GM18526 (cell line): ENCODE data around the gene SPATA16.

Experiments
- POLR2A ChIP-seq: IDR thresholded peaks from 3 replicates; pipeline ENCODE4 v1.6.1; 2011; ENCODE audit not compliant: insufficient read length; ENCODE audit errors: extremely low read depth

SPATA16 gene

DNA sequence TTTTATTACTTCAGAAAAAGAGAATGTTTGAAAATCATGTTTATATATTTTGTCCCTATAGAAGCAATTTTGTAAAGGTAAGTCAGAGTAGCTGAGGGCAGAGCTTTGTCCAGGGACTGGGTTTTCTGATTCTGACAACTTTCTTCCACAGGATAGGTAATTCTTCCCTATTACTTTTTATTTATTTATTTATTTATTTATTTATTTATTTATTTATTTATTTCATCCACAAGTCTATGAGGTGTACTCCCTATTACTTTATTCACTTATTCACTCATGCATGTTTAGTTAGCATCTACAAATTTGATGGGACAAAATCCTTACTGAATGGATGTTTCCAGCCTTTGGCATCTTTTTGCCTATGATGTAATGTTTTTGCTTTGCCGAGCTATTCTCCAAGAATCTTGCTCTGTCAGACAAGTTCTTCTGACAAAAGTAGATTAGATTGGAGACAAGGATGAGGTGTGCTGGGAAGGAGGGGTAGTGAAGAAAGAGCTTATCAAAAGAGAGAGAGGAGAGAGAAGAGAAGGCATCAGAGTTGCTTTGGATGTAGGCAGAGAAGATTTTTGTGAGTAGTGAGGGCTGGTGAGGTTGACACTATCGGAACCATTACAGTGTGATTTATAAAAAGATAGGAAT, 119.4 kb downstream of the SPATA16 start:
- no peak for TF ChIP-seq POLR2A

DNA sequence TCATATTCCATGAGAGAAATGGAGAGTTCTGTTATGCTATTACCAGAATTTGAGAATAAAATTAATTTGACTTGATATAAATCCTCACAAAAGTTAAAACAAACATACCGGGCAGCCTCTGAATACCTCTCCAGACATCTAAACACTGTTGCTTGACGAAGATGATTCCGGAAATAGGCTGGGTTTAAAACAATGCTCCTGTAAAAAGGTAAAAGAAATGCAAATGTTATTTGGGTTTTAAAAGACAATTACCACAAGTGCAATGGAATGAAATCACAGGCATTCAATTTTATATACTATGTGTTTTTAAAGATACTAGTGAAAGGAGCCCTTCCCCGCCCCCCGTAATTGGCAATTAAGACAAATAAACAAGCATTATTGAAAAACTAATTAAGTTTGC, 121.7 kb downstream of the SPATA16 start:
- TF ChIP-seq POLR2A, result no peak

DNA sequence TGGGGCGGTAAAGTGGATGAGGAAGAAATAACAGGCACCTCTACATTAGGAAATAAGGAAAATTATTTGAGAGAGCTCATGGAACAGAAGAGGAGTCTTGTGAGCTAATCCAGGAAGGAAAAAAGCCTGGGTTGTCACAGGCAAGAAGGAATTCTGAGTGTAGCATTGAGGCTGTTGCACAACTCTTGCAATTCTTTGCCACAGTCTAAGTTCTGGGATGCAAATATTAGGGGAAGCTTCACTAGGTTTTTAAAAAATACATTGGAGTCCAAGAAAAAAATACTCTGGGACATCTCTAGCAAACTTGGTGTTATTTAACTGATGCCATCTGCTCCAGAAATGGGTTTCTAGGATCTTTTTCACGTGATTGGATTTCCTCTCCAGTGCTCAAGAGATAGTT, 122.3 kb downstream of the SPATA16 start:
- TF ChIP-seq POLR2A, result no peak

DNA sequence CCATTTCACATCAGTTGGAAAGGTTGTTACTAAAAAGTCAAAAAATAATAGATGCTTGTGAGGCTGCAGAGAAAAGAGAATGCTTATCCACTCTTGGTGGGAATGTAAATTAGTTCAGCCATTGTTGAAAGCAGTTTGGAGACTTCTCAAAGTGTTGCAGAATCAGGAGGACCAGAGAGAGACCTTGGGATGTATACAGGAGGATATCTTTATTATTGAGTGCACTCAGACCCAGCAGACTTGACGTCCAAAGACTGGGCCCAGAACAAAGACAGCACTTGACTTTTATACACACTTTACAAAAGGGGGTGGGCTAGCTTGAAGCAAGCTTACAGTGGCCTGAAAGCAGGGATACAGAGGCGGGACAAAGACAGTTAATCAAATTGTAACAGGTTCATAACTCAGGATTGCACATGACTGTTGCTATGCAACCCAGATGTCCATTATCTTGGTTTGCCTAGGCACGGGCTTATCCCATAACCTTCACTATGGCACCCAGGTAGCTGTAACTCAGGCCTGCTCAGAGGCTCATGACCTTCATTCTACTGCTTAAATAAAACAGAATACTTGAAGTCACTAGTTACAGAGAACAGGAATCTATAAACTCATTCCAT, 127.7 kb downstream of the SPATA16 start:
- TF ChIP-seq POLR2A, result no peak

DNA sequence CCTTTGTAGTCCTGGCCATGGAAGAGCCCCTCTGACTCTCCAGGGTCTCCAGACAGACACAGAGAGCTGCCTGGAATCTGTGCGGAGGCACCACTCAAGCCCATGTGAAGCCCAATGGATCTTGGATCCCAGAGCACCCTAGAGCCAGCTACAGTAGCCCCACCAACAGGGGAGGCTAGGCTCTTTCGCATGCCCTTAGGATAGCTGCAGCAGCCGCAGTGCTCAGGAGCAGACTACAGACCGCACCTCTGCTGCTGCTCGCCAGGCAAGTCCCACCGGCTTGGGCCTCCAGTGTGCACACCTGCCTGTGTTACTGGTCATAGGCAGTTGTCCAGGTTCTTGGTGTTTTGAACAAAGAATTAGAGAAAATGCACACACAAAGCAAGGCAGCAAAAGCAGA, 131.6 kb downstream of the SPATA16 start:
- TF ChIP-seq POLR2A, result no peak

DNA sequence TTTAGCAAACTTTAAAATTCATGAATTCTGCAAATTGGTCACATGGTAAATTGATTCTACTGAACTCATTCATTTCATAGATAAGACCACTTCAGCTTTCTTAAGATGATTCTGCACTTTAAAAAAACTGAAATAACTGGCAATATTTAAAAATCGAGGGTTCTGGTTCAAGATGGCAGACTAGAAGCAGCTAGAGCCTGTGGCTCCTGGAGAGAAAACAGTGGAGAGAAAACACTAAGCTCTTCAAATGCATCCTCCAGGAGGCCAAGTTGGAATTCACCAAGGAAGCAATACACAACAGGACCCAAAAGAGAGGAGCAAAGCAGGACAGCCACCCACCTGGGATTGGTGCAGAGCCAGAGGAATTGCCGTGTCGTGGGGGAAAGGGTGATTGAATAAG, 132.1 kb downstream of the SPATA16 start:
- no peak for TF ChIP-seq POLR2A

DNA sequence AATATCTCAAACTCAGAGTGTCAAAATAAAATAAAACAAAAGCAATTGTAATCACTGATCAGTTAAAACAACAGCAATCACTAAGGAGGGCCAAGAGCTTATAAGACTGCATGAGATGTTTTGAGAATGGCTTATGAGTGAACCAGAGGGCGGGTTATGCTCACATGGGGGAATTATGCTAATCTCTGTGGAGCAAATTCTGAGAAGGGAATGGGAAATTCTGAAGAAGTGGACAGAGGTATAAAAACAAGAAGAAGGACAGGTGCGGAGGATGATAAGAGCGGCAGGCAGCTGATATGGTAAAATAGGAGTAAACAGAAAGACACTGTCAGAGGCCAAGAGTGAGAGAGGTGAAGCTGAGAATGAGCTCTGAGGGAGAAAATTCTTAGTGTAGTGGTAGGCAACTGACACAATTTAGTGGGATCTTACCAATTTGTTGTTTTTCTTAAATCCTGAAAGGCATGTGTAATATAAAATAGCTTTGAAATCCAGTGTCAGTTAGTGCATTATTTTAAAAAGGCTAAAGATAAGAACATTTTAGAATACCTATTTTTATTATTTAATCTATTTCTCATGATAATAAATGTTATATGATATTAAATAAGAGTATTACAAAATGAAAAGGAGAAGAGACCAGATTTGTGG, 133.8 kb downstream of the SPATA16 start:
- no peak for TF ChIP-seq POLR2A

DNA sequence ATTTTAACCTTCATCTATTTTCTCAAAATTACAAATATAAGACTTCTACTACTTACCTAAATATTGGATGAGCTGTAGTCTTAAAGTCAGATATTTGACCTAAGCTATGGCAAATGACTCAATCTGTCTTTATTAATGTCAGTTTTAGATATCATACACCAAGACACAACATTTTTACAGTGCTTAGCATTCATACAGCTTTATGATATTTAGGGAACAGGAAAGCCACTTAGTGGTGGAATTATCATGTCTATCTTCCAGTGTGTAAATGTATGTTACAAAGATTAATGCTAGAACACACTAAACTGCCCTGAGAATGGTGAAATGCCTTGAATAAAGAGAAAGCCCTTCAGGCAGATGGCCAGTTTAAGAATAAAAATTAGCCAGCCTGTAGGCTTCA, 135.0 kb downstream of the SPATA16 start:
- no peak for TF ChIP-seq POLR2A

DNA sequence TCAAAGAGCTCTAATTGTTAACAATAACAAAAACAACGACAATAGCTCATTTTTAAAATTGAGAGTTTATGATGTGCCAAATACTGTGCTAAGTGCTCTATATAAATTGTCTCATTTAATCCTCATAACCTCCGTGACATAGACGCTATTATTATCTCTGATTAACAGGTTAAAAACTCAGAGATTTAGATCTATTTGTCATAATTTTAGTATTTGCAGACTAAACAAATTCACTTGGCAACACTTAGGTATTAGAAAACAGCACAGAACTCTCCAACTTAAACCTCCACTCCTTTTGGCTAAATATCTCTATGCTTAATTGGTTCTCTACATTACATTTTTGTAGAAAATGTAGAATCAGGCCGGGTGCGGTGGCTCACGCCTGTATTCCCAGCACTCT, 136.4 kb downstream of the SPATA16 start:
- no peak for TF ChIP-seq POLR2A

DNA sequence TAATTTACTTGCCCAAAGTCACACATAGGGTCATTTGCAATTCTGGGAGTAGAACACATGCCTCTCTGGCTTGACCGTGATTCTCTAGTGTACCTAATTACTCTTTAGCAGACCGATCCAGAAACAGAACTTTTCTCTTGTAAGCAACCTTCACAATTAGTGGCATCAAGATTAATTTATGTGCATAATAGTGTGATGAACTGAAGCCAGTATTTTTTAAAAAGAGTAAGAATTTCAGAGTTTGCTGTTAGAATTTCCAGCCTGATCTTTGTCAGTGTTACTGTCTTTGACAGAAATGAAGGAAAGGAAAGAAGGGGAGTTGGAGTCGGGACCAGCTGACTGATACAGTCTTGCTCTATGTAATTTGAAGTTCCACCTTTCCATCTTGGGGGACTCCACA, 137.1 kb downstream of the SPATA16 start:
- TF ChIP-seq POLR2A, result no peak

DNA sequence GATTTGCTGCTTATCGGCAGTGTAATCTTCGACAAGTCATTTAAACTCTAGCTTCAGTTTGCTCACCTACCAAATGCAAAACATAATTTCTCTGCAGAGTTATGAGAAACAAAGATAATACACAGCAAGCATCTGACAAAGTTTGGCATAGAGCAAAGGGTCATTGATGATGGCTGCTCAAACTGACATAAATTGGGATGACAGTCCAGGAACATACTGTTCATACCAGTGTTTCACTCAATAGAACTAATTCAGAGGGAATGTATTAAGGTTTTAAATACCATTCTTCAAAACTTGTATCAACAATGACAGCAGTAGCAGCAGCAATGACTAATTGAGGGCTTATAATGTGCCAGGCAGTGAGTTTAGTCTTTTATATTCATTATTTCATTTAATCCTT, 137.6 kb downstream of the SPATA16 start:
- TF ChIP-seq POLR2A, result no peak

DNA sequence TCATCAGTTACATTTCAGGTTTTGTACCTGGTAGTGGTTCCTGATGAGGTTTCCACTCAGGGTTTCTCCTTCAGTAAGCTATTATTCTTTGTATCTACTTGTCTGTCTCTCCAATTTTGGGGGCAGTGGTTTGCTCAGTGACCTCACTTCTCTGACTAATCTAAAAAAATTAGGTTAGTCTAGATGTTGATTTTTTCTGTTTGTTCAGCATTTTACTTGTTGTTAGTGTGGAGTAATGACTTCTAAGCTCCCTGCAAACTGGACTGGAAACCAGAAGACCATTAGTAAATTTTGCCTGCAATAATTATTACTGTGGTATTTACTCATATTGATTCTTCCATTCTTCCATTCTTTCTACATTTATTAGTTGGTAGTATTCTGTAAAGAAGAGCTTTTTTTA, 139.4 kb downstream of the SPATA16 start:
- no peak for TF ChIP-seq POLR2A

DNA sequence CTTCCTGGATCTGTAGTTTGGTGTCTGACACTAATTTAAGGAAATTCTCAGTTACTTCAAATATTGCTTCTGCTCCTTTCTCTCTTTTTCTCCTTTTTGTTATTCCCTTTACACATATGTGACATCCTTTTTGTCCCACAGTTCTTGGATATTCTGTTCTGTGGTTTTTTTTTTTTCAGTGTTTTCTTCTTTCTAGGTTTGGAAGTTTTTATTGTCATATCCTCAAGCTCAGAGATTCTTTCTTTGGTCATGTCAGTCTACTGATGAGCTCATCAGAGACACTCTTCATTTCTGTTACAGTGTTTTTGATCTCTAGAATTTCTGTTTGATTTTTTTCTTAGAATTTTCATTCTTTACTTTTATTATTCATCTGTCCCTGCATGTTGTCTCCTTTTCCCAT, 140.5 kb downstream of the SPATA16 start:
- no peak for TF ChIP-seq POLR2A

DNA sequence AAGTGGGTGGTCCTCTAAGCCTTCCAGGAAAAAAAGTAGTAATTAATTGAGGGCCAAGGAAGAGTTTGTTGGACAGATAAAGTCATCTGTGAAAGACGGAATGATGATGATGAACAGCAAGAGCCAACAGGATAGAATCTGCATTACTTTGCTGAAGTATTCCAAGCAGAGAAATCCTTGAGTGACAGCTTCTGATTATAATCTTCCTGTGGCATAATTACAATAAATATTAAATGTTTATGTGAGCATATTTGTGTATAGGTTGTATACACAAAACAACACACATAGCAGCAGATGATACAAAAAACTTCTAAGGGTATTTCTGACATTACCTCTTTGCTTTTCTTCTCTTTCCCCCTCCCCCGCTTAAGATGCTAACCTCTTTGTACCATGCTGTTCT, 147.6 kb downstream of the SPATA16 start:
- no peak for TF ChIP-seq POLR2A

DNA sequence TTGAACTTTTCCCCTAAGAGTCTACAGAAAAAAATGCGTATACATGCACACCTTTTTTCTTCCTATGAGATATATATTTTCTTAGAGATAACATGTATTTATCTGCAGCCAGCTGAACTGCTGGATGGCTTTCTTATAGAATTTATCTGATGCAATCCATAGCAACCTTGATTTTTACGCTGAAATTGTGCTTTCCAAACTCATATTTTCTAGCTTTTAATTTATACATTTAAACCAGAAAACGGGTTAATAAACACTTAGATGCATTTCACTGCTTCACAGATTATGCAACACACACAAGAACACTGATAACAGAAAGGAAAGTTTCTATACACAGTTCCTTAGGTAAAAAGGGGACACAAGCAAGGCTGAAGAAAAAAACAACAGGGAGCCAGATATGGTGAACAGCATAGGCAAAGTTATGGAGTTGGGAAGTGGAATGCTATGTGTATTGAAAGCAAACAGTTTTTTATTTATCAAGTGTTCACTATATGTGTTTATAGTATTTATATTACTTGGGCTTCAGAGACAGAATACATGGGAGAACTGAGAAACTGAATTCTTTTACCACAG, 149.5 kb downstream of the SPATA16 start:
- TF ChIP-seq POLR2A, result no peak

DNA sequence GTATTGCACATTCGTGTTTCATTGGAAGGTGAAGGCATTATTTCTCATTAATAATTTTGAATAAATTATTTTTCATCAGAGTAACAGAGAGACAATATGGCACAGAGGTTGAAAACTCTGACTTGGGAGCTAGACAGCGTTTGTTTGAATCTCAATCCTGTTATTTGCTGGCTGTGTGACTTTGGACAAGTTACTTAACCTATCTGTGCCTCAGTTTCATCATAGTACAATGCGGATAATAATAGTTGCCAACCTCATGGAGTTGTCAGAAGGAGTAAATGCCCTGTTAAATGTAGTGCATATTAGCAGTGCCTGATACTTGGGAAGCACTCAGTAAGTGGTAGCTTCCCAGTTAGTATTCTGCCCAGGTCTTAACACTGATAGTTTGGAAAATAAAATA, 151.7 kb downstream of the SPATA16 start:
- no peak for TF ChIP-seq POLR2A
